Gastroesophageal sphincter (tissue), 3 donors: ENCODE data around the gene MPZL1.

Experiments
- POLR2A ChIP-seq, 2 donors: fragments of 450-650 bp; IDR thresholded peaks; one replicate each; pipeline ENCODE4 v1.6.1; 2017; ENCODE audit warnings: antibody characterized with exemption in 2 of 2, mild to moderate bottlenecking in 2 of 2, moderate library complexity in 1 of 2
- TF ChIP-seq, protein P1 (sequence below), 4 experiments: fragments of 200-600 bp in 2 of 4; fragments of 450-650 bp in 2 of 4; sonication (generic) in 1 of 4; IDR thresholded peaks; one replicate each; pipeline ENCODE4 v1.5.1; 2017 to 2019; ENCODE audit warnings: antibody characterized with exemption in 4 of 4, mild to moderate bottlenecking in 2 of 4, moderate library complexity in 2 of 4

GRCh38 chr1:167710836-167711235, 10.9 kb upstream of the MPZL1 start:
- TF ChIP-seq, protein P1, sequence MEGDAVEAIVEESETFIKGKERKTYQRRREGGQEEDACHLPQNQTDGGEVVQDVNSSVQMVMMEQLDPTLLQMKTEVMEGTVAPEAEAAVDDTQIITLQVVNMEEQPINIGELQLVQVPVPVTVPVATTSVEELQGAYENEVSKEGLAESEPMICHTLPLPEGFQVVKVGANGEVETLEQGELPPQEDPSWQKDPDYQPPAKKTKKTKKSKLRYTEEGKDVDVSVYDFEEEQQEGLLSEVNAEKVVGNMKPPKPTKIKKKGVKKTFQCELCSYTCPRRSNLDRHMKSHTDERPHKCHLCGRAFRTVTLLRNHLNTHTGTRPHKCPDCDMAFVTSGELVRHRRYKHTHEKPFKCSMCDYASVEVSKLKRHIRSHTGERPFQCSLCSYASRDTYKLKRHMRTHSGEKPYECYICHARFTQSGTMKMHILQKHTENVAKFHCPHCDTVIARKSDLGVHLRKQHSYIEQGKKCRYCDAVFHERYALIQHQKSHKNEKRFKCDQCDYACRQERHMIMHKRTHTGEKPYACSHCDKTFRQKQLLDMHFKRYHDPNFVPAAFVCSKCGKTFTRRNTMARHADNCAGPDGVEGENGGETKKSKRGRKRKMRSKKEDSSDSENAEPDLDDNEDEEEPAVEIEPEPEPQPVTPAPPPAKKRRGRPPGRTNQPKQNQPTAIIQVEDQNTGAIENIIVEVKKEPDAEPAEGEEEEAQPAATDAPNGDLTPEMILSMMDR (IDR thresholded peaks at IDR 0.05) = no peak
- TF ChIP-seq POLR2A (IDR thresholded peaks at IDR 0.05) = no peak
